Globus pallidus (tissue), 1 donor: Measurements from ENCODE around the gene USP24.

ENCODE experiments used
- DNase-seq: peaks from one replicate; pipeline ENCODE4 v3.0.0-alpha.2; 2015; ENCODE audit warnings: low spot score

The USP24 gene

GRCh38 chr1:55053265-55053954 lies 161.8 kb downstream of the USP24 start:
- DNase-seq, result no peak

- no peak for DNase-seq
These were observed 162.7 kb downstream of the USP24 start for GRCh38 chr1:55052221-55053142.

- DNase-seq, result no peak
These were observed 163.5 kb downstream of the USP24 start for GRCh38 chr1:55051621-55052020.

- no peak for DNase-seq
These were observed 164.0 kb downstream of the USP24 start for GRCh38 chr1:55051169-55051568.

GRCh38 chr1:55050283-55050682 lies 164.9 kb downstream of the USP24 start:
- DNase-seq, result no peak

- DNase-seq, result no peak
These were observed 165.3 kb downstream of the USP24 start for GRCh38 chr1:55049914-55050278.

GRCh38 chr1:55049271-55049913 lies 165.8 kb downstream of the USP24 start:
- DNase-seq, result no peak

GRCh38 chr1:55048453-55049270 lies 166.5 kb downstream of the USP24 start:
- no peak for DNase-seq

GRCh38 chr1:55047611-55048010 lies 167.6 kb downstream of the USP24 start:
- no peak for DNase-seq

GRCh38 chr1:55046871-55047270 lies 168.3 kb downstream of the USP24 start:
- DNase-seq, result no peak

- no peak for DNase-seq
These were observed 169.7 kb downstream of the USP24 start for GRCh38 chr1:55045430-55045829.

- DNase-seq, result no peak
These were observed 170.4 kb downstream of the USP24 start for GRCh38 chr1:55044617-55045397.

GRCh38 chr1:55043726-55044125 lies 171.4 kb downstream of the USP24 start:
- no peak for DNase-seq

- DNase-seq, result no peak
These were observed 172.2 kb downstream of the USP24 start for GRCh38 chr1:55043011-55043410.

GRCh38 chr1:55041613-55042012 lies 173.6 kb downstream of the USP24 start:
- no peak for DNase-seq

GRCh38 chr1:55040933-55041494 lies 174.2 kb downstream of the USP24 start:
- DNase-seq, result no peak

- DNase-seq, result no peak
These were observed 174.9 kb downstream of the USP24 start for GRCh38 chr1:55040083-55040932.

- DNase-seq, result no peak
These were observed 175.7 kb downstream of the USP24 start, which contains the start of gene PCSK9 for GRCh38 chr1:55039342-55040082. TSS of gene PCSK9 (plus strand) at chr1:55039548. CDS start at chr1:55039838, 290 bp downstream.

GRCh38 chr1:55038974-55039341 lies 176.2 kb downstream of the USP24 start:
- DNase-seq, result no peak
